Natural killer cell (primary cell): ENCODE data around the gene FAM193A. TPM values are rescaled to one million over a fixed set of nuclear protein-coding genes. Genes with fewer than 3 reads are reported as not detected.

Experiments
- ATAC-seq, 3 donors: fragments of 150-1000 bp in 2 of 3; fragments of 200-7000 bp in 1 of 3; cut with Tn5 transposase; 1 replicate in 1 of 3; 2 replicates in 2 of 3; pipeline ENCODE4 v1.10.0; 2021; ENCODE audit warnings: mild to moderate bottlenecking in 2 of 3, moderate library complexity in 2 of 3
- DNase-seq, 2 donors: peaks; one replicate each; pipeline versions ENCODE4 v3.0.0 to v3.0.0-alpha.2; 2013 to 2021; ENCODE audit warnings: mixed read lengths in 1 of 2
- H3K27ac ChIP-seq: one replicate; pipeline ENCODE4 v1.5.1; 2013; ENCODE audit warnings: mild to moderate bottlenecking, low read length
- H3K27me3 ChIP-seq: one replicate; pipeline ENCODE4 v1.6.1; 2013; ENCODE audit warnings: low read length; ENCODE audit not compliant: control insufficient read depth, insufficient read depth
- H3K36me3 ChIP-seq: one replicate; pipeline ENCODE4 v1.6.1; 2013; ENCODE audit warnings: low read length; ENCODE audit not compliant: control insufficient read depth, insufficient read depth
- H3K4me1 ChIP-seq: one replicate; pipeline ENCODE4 v1.6.1; 2013; ENCODE audit warnings: low read length; ENCODE audit not compliant: control insufficient read depth, insufficient read depth
- H3K4me3 ChIP-seq: one replicate; pipeline ENCODE4 v1.5.1; 2013; ENCODE audit warnings: low read length
- H3K9me3 ChIP-seq: one replicate; pipeline ENCODE4 v1.6.1; 2013; ENCODE audit warnings: low read length; ENCODE audit not compliant: control insufficient read depth, insufficient read depth
- H3K27ac Mint-ChIP-seq, 2 donors: one replicate each; pipeline ENCODE4 v1.8.0; 2022; ENCODE audit warnings: mild to moderate bottlenecking in 2 of 2, mixed read lengths in 2 of 2, moderate library complexity in 1 of 2
- H3K27me3 Mint-ChIP-seq, 2 donors: one replicate each; pipeline ENCODE4 v1.8.0; 2022; ENCODE audit warnings: low read depth in 2 of 2, mixed read lengths in 2 of 2
- H3K36me3 Mint-ChIP-seq: one replicate; pipeline ENCODE4 v1.8.0; 2022; ENCODE audit warnings: mixed read lengths
- H3K4me1 Mint-ChIP-seq, 2 donors: one replicate each; pipeline ENCODE4 v1.8.0; 2022; ENCODE audit warnings: mixed read lengths in 2 of 2
- H3K4me3 Mint-ChIP-seq: one replicate; pipeline ENCODE4 v1.8.0; 2022; ENCODE audit warnings: mild to moderate bottlenecking, moderate library complexity, mixed read lengths
- H3K9me3 Mint-ChIP-seq, 2 donors: one replicate each; pipeline ENCODE4 v1.8.0; 2022; ENCODE audit warnings: mixed read lengths in 2 of 2
- WGBS: methylation state at CpG from one replicate; pipeline ENCODE4 v1.1.7; 2013; ENCODE audit warnings: missing lambda C conversion rate; ENCODE audit not compliant: insufficient coverage; 5-methylcytosine and 5-hydroxymethylcytosine counted together
- intact Hi-C: fragments of 100-400 bp; cut with micrococcal nuclease; formaldehyde crosslinking; loops from one replicate; pipeline ENCODE4 v1.14.2; 2022
- total RNA-seq, 4 donors: library from RNA; stranded (reverse); fragments of 120-200 nt in 1 of 4; gene quantifications; one replicate each; pipeline versions ENCODE4 v1.2.3 to v1.2.4, GENCODE V29; 2013 to 2022
- TF ChIP-seq, protein P1 (sequence below): fragments of 200-600 bp; IDR thresholded peaks from one replicate; pipeline ENCODE4 v1.8.0; 2022; ENCODE audit warnings: antibody characterized with exemption

The FAM193A gene
- total RNA-seq, 3 donors from 2014 or later (not counting 1 experiment from before 2014, with no cell fraction given), result 39.4 to 49.3 (median 48.1) TPM

DNA sequence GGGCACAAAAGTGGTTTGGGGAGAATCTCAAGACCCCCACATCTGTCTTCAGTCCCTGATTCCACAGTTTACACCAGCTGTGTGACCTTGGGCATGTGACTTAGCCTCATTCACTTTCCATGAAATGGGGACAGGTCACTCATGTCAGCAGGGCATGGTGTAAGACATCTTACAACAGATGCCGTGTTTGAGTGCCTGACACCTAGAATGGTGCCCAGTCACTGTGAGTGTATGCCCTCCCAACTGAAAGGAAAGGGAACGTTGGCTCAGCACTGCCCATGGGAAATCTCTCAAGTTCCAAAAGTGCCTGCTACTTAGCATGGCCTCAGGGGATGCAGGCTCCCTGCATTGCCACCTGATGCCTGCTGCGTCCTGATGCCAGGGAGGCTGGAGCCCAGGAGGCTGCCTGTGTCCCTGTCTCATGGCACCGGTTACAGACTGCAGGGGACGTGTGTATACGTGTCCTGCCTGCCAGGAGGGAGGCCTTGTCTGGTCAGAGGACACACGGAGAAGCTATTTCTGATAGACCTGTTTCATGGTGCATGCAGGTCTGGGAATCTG lies 35.3 kb upstream of the FAM193A start:
- Mint-ChIP-seq H3K27ac (peak overlapping the region; percentile 45 to 77), H3K36me3 (no peaks in the 10 kb centered on the region)

DNA sequence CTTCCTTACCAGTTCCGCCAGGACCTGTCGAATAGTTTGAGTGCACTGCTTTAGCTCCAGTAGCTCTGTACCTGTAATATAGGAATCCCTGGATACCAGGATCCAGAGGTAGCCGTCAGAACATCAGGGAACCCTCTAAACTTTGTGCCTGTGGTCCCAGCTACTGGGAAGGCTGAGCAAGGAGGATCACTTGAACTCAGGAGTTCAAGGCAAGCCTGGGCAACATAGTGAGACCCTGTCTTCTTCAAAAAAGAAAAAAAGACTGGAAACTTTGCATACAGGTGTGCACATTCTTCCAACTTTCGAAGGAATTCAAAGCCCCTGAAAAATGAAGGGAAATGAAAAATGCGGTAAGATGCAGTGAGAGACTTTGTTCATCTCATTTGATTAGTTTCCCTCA lies 32.6 kb upstream of the FAM193A start:
- Histone ChIP-seq H3K27ac (no peak overlapping the region), H3K27me3 (no peaks in the 10 kb centered on the region), H3K36me3 (peaks cover 53% of the 10 kb centered on the region), H3K4me1 (no peaks in the 10 kb centered on the region), H3K9me3 (no peaks in the 10 kb centered on the region), H3K4me3 (no peak overlapping the region)
- 98% methylated on average over 5 of the region's 5 CpGs for WGBS
- ATAC-seq (no peak), DNase-seq (no peak)
- intact Hi-C loops, result no loop called here
- Mint-ChIP-seq H3K4me1 (peaks cover 21 to 26% of the 10 kb centered on the region in 2 donors), H3K27me3 (no peaks in the 10 kb centered on the region), H3K27ac (peak overlapping the region; percentile 66), H3K9me3 (no peaks in the 10 kb centered on the region), H3K36me3 (no peaks in the 10 kb centered on the region), H3K4me3 (no peak overlapping the region)
- TF ChIP-seq, protein P1, sequence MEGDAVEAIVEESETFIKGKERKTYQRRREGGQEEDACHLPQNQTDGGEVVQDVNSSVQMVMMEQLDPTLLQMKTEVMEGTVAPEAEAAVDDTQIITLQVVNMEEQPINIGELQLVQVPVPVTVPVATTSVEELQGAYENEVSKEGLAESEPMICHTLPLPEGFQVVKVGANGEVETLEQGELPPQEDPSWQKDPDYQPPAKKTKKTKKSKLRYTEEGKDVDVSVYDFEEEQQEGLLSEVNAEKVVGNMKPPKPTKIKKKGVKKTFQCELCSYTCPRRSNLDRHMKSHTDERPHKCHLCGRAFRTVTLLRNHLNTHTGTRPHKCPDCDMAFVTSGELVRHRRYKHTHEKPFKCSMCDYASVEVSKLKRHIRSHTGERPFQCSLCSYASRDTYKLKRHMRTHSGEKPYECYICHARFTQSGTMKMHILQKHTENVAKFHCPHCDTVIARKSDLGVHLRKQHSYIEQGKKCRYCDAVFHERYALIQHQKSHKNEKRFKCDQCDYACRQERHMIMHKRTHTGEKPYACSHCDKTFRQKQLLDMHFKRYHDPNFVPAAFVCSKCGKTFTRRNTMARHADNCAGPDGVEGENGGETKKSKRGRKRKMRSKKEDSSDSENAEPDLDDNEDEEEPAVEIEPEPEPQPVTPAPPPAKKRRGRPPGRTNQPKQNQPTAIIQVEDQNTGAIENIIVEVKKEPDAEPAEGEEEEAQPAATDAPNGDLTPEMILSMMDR, result no peak

More for the DNA sequence above, 35.3 kb upstream of the FAM193A start:
- Mint-ChIP-seq H3K9me3 (no peaks in the 10 kb centered on the region), H3K27me3 (no peaks in the 10 kb centered on the region), H3K4me3 (no peak overlapping the region), H3K4me1 (peaks cover 16 to 18% of the 10 kb centered on the region in 2 donors)
- DNase-seq (no peak), ATAC-seq (no peak)
- Histone ChIP-seq H3K4me1 (no peaks in the 10 kb centered on the region), H3K27me3 (no peaks in the 10 kb centered on the region), H3K9me3 (no peaks in the 10 kb centered on the region), H3K27ac (no peak overlapping the region), H3K4me3 (no peak overlapping the region), H3K36me3 (peaks cover 60% of the 10 kb centered on the region)
- TF ChIP-seq, protein P1, result no peak
- intact Hi-C loops, result no loop called here
- WGBS, result 96% methylated on average over 7 of the region's 7 CpGs

DNA sequence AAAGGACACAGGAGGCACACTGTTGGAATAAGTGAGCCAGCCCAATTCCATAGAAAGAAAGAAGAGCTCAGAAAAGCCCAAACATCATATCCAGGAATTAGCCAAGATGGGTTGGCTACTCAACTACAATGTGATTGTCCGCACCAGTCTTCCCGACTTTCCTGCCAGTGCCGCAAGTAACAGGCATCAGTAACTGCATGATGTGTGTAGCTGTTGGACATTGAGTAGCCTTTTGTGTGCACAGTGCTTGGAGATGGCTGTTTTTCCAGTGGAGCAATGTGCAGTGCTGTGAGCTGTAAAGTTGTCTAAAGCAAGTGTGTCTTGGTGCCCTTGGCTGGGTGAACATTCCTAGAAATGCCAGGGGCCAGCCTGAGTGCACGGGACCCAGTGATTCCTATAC lies 29.2 kb upstream of the FAM193A start:
- Histone ChIP-seq H3K9me3 (no peaks in the 10 kb centered on the region), H3K4me3 (no peak overlapping the region), H3K27ac (no peak overlapping the region), H3K36me3 (peaks cover 50% of the 10 kb centered on the region), H3K27me3 (no peaks in the 10 kb centered on the region), H3K4me1 (peaks cover 21% of the 10 kb centered on the region)
- TF ChIP-seq, protein P1, result no peak
- intact Hi-C loops, result no loop called here
- H3K4me3 Mint-ChIP-seq, result no peak overlapping the region
- H3K9me3 Mint-ChIP-seq, result no peaks in the 10 kb centered on the region
- WGBS, result 98% methylated on average over 4 of the region's 4 CpGs
- peaks cover 20 to 28% of the 10 kb centered on the region in 2 donors for H3K4me1 Mint-ChIP-seq
- no peaks in the 10 kb centered on the region for H3K36me3 Mint-ChIP-seq
- no peak for ATAC-seq
- peak overlapping the region; percentile 36 to 56 for H3K27ac Mint-ChIP-seq
- no peaks in the 10 kb centered on the region for H3K27me3 Mint-ChIP-seq
- no peak for DNase-seq

DNA sequence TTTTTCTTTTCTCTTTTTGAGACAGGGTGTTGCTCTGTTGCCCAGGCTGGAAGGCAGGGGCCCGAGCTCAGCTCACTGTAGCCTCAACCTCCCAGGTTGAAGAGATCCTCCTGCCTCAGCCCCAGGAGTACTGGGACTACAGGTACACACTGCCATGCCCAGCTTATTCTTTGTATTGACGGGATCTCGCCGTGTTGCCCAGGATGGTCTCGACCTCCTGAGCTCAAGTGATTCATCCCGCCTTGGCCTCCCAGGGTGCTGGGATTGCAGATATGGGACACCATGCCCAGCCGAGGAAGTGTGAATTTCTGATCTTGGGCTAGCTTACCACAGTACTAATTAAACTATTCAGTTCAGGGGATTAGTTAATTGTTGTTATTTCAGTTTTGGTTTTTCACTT lies 28.6 kb upstream of the FAM193A start:
- WGBS, result 92% methylated on average over 7 of the region's 7 CpGs

More for the DNA sequence above, 28.6 kb upstream of the FAM193A start:
- ATAC-seq (no peak), DNase-seq (no peak)
- peaks cover 24% of the 10 kb centered on the region for H3K4me1 ChIP-seq
- H3K9me3 ChIP-seq, result no peaks in the 10 kb centered on the region
- H3K36me3 ChIP-seq, result peaks cover 54% of the 10 kb centered on the region
- Mint-ChIP-seq H3K36me3 (no peaks in the 10 kb centered on the region), H3K4me3 (no peak overlapping the region), H3K9me3 (no peaks in the 10 kb centered on the region), H3K27ac (peak overlapping the region; percentile 36 to 71), H3K27me3 (no peaks in the 10 kb centered on the region), H3K4me1 (peaks cover 20 to 28% of the 10 kb centered on the region in 2 donors)
- intact Hi-C loops, result no loop called here
- TF ChIP-seq, protein P1, result no peak
- H3K27ac ChIP-seq, result no peak overlapping the region
- no peaks in the 10 kb centered on the region for H3K27me3 ChIP-seq
- no peak overlapping the region for H3K4me3 ChIP-seq
